Bronchial epithelial cell (primary cell): ENCODE measurements around the gene ELMO2. TPM values are rescaled to one million over a fixed set of nuclear protein-coding genes. Genes with fewer than 3 reads are reported as not detected.

ENCODE experiments used
- DNase-seq: peaks from one replicate; pipeline ENCODE4 v3.0.0-alpha.2; 2010; ENCODE audit warnings: low read depth
- FAIRE-seq: peaks from 2 replicates; lab custom pipeline; 2011; peaks lifted over from hg19 to GRCh38; lab: Jason Lieb, UNC
- H3K27me3 ChIP-seq: 2 replicates; pipeline ENCODE4 v1.5.1; 2011; ENCODE audit warnings: low read length; ENCODE audit not compliant: control insufficient read depth, insufficient read depth
- H3K36me3 ChIP-seq: 2 replicates; pipeline ENCODE4 v1.5.1; 2011; ENCODE audit warnings: low read length; ENCODE audit not compliant: control insufficient read depth, insufficient read depth
- H3K4me3 ChIP-seq: 2 replicates; pipeline ENCODE4 v1.5.1; 2011; ENCODE audit warnings: mild to moderate bottlenecking, low read depth, low read length, control low read depth
- total RNA-seq: library from RNA; depleted of rRNA; stranded (reverse); fragments of >200 nt; gene quantifications from 2 replicates; pipeline ENCODE4 v1.2.1, GENCODE V29; 2014
- TF ChIP-seq, protein P1 (sequence below): IDR thresholded peaks from 2 replicates; pipeline ENCODE4 v1.5.1; 2011; ENCODE audit warnings: mild to moderate bottlenecking, moderate library complexity, low read length, control low read depth, inconsistent platforms; ENCODE audit not compliant: insufficient read depth, severe bottlenecking

Gene ELMO2
- total RNA-seq, 1 donor from 2014 or later, result 15.5 TPM

DNA sequence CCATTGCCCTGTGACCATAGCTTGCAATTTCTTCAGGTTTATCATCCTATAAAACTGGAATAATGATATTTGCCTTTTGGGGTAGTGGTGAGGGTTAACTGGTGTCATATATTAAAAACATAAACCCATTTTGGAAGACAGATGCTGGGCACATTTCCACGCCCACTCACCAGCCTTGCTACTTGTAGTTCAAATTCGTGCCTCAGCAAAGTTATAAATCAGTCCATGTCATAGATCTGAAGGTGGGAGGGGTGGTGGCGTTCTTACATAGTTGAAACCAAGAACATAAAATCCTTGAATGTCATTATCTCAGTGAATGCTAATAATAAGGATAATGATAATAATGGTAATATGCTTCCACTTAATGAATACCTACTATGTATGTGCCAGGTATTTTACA is 9.4 kb upstream of the ELMO2 start:
- no peak overlapping the region for H3K4me3 ChIP-seq
- TF ChIP-seq, protein P1, sequence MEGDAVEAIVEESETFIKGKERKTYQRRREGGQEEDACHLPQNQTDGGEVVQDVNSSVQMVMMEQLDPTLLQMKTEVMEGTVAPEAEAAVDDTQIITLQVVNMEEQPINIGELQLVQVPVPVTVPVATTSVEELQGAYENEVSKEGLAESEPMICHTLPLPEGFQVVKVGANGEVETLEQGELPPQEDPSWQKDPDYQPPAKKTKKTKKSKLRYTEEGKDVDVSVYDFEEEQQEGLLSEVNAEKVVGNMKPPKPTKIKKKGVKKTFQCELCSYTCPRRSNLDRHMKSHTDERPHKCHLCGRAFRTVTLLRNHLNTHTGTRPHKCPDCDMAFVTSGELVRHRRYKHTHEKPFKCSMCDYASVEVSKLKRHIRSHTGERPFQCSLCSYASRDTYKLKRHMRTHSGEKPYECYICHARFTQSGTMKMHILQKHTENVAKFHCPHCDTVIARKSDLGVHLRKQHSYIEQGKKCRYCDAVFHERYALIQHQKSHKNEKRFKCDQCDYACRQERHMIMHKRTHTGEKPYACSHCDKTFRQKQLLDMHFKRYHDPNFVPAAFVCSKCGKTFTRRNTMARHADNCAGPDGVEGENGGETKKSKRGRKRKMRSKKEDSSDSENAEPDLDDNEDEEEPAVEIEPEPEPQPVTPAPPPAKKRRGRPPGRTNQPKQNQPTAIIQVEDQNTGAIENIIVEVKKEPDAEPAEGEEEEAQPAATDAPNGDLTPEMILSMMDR, result no peak
- peaks cover 4% of the 10 kb centered on the region for H3K27me3 ChIP-seq
- H3K36me3 ChIP-seq, result no peaks in the 10 kb centered on the region
- no peak for FAIRE-seq
- DNase-seq, result no peak

DNA sequence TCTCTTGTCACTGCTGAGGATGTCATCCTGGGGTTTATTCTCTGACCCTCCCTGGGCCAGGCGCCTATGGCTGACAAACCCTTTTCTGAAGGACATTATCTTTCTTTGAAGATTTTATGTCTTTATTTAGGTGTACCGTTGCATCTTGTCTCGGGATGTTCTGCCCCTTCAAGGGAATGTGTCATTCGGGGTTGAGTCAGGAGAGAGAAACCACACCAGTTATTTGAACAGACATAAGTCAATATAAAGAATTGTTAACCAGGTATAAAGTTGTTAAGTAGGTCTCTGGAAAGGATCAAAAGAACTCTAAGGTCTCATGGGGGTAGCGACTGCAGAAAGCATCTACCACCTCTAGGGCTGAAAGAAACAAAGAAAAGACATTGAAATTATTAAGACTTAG is 8.2 kb upstream of the ELMO2 start:
- Histone ChIP-seq H3K27me3 (peaks cover 4% of the 10 kb centered on the region), H3K4me3 (no peak overlapping the region), H3K36me3 (no peaks in the 10 kb centered on the region)
- FAIRE-seq (no peak), DNase-seq (peak; percentile 40)
- TF ChIP-seq, protein P1, result no peak

GRCh38 chr20:46411637-46412036 is 5.2 kb upstream of the ELMO2 start:
- H3K4me3 ChIP-seq, result no peak overlapping the region
- TF ChIP-seq, protein P1, result no peak
- peaks cover 4% of the 10 kb centered on the region for H3K27me3 ChIP-seq
- no peak for DNase-seq
- no peak for FAIRE-seq
- no peaks in the 10 kb centered on the region for H3K36me3 ChIP-seq

- DNase-seq (peak; percentile 59), FAIRE-seq (no peak)
- Histone ChIP-seq H3K27me3 (no peaks in the 10 kb centered on the region), H3K4me3 (no peak overlapping the region), H3K36me3 (no peaks in the 10 kb centered on the region)
- TF ChIP-seq, protein P1, result no peak
Observed at GRCh38 chr20:46408281-46408731, 1.9 kb upstream of the ELMO2 start.

GRCh38 chr20:46407671-46407996 is 1.2 kb upstream of the ELMO2 start:
- H3K4me3 ChIP-seq, result no peak overlapping the region
- DNase-seq (no peak), FAIRE-seq (no peak)
- no peaks in the 10 kb centered on the region for H3K36me3 ChIP-seq
- no peaks in the 10 kb centered on the region for H3K27me3 ChIP-seq
- TF ChIP-seq, protein P1, result no peak

DNA sequence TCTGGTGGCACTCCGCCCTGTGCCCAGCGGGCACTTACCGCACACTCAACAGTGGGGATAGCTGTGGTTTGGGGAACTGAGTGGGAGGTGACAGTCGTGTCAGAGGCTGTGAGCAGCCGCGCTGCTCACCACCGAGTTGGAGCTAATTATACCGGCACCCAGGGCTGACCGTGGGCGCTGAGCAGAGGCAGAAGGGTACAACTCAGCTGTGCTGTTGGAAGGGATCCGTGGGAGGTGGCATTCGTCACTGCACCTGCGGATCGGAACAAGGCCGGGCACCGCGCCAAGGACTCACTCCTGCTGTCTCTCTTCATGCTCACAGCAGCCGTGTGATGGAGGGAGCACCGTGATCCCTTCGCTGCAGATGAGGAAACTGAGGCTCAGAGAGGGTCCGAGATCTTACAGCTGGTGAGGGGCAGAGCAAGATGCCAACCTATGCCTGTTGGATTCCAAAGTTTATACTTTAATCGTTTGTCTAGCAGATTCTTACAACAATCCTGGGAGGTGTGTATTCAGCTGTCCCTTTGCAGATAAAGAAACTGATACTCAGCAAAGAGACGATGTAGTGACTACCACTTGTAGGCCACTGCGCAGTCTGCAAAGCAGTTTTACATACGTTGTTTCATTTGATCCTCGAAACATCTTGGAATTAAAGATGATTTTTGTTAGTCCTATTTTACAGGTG is 713 bp upstream of the ELMO2 start:
- H3K4me3 ChIP-seq, result peak overlapping the region; percentile 57
- H3K27me3 ChIP-seq, result no peaks in the 10 kb centered on the region
- no peak for FAIRE-seq
- peak; percentile 53 for DNase-seq
- H3K36me3 ChIP-seq, result no peaks in the 10 kb centered on the region
- TF ChIP-seq, protein P1, result no peak
